NCI-H2196 (cell line): Measurements from ENCODE around the gene ITM2C.
A peak's percentile ranks its signal among the peaks of the same experiment; 100 is the strongest.

ENCODE experiments used
- DNase-seq: peaks from one replicate; lab custom pipeline; 2025; ENCODE audit not compliant: unreplicated experiment; lab: John Stamatoyannopoulos, UW

Gene ITM2C

GRCh38 chr2:230889911-230890601 lies 25.3 kb downstream of the ITM2C start:
- no peak for DNase-seq

- DNase-seq: no peak
Observed at GRCh38 chr2:230890646-230891045, 25.9 kb downstream of the ITM2C start.

- DNase-seq: no peak
Observed at GRCh38 chr2:230891064-230891463, 26.3 kb downstream of the ITM2C start.

- DNase-seq: no peak
Observed at GRCh38 chr2:230891509-230891908, 26.8 kb downstream of the ITM2C start.

- no peak for DNase-seq
Observed at GRCh38 chr2:230893338-230893737, 28.6 kb downstream of the ITM2C start.

- DNase-seq: no peak
Observed at GRCh38 chr2:230893841-230894781, 29.4 kb downstream of the ITM2C start.

- peak; percentile 39 for DNase-seq
Observed at GRCh38 chr2:230895536-230896345, 31.0 kb downstream of the ITM2C start.

- no peak for DNase-seq
Observed at GRCh38 chr2:230896346-230897115, 31.8 kb downstream of the ITM2C start.

GRCh38 chr2:230898016-230898712 lies 33.4 kb downstream of the ITM2C start:
- DNase-seq: no peak

- no peak for DNase-seq
Observed at GRCh38 chr2:230898713-230899091, 34.0 kb downstream of the ITM2C start.

GRCh38 chr2:230899287-230899686 lies 34.5 kb downstream of the ITM2C start:
- DNase-seq: no peak

GRCh38 chr2:230899786-230900185 lies 35.0 kb downstream of the ITM2C start:
- no peak for DNase-seq

GRCh38 chr2:230900336-230900995 lies 35.7 kb downstream of the ITM2C start:
- DNase-seq: no peak

- no peak for DNase-seq
Observed at GRCh38 chr2:230901006-230901405, 36.3 kb downstream of the ITM2C start.

GRCh38 chr2:230902180-230902899 lies 37.6 kb downstream of the ITM2C start:
- DNase-seq: peak; percentile 60

GRCh38 chr2:230903231-230904150 lies 38.7 kb downstream of the ITM2C start:
- no peak for DNase-seq

GRCh38 chr2:230904856-230905447 lies 40.2 kb downstream of the ITM2C start:
- DNase-seq: no peak
